MM.1S (cell line): ENCODE measurements around the gene ADK.

Experiments used
- EZH2 ChIP-seq: fragments of 300-600 bp; sonication (generic); optimal IDR thresholded peaks from 2 replicates; pipeline ENCODE3; 2017; ENCODE audit warnings: low read depth, mild to moderate bottlenecking, antibody characterized with exemption, low read length, mixed read lengths
- EZH2phosphoT487 ChIP-seq: fragments of 300-600 bp; sonication (generic); IDR thresholded peaks from 2 replicates; pipeline ENCODE4 v1.6.1; 2018; ENCODE audit warnings: antibody characterized with exemption, low read length
- TF ChIP-seq, protein P1 (sequence below): fragments of 300-600 bp; sonication (generic); IDR thresholded peaks from 2 replicates; pipeline ENCODE4 v1.5.1; 2016; ENCODE audit warnings: antibody characterized with exemption, low read length, mixed read lengths

DNA sequence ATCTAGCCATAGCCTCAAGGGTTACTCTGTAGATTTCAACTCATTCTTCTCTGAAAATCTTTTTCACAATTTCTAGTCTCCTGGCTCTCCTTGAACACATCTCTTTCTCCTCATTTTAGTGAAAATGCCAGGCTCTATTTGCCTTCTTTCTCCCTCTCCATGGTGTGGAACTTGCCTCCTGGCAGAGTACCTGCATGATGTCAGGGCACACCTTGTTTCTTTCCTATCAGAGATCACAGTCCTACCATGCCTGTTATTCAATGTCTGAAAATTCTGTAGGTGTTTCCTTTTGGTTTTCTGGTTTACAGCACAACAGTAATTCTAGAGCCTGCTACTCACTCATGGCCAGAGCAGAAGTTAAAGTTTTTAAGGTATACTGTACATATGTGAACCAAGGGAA lies 237.8 kb downstream of the ADK start:
- TF ChIP-seq, protein P1, sequence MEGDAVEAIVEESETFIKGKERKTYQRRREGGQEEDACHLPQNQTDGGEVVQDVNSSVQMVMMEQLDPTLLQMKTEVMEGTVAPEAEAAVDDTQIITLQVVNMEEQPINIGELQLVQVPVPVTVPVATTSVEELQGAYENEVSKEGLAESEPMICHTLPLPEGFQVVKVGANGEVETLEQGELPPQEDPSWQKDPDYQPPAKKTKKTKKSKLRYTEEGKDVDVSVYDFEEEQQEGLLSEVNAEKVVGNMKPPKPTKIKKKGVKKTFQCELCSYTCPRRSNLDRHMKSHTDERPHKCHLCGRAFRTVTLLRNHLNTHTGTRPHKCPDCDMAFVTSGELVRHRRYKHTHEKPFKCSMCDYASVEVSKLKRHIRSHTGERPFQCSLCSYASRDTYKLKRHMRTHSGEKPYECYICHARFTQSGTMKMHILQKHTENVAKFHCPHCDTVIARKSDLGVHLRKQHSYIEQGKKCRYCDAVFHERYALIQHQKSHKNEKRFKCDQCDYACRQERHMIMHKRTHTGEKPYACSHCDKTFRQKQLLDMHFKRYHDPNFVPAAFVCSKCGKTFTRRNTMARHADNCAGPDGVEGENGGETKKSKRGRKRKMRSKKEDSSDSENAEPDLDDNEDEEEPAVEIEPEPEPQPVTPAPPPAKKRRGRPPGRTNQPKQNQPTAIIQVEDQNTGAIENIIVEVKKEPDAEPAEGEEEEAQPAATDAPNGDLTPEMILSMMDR = no peak
- no peak for TF ChIP-seq EZH2
- TF ChIP-seq EZH2phosphoT487 = no peak
